ENCODE measurements around the gene UBQLN1.
"Not testable (repeated sequence)": the region's sequence is repeated elsewhere in the genome, so short reads cannot be mapped to it uniquely, and the experiment has no call there.

Gene UBQLN1

DNA sequence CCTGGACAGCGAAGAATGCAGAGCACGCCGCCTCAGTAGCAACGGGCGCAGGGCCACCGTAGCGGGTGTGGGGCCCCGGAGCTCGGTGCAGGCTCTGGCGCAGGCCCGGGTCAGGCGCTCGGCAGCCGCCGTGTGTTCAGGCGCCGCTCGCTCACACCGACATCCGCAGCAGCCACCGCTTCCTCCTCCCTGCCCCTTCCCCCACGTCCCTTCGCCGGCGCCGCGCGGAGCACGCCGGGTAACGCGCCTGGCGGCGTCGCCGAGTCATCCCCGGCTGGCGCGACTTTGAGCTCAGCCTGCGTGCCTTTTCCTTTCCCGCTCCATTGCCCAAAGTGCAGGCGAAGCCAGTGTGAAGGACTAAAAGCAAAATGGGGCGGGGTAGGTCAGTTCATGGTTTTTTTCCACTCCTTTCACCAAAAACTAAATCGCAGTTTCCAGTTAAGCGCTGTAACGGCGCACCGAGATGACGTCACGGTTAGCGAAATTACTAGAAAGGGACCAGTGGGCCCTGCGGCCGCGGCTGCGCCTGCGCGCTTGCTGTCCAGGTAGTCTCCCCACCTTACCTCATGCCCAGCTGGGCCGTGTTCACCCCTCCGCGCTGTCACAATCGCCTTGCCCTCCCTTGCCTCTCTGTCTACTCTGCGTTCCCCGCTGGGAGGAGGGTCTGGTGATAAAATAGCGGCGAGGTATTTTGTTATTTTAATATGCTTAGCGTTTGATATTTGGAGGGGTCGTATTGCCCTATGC lies at the start of gene UBQLN1:
Gene UBQLN1 (minus strand): TSS at position 191 of the 747 bp plus-strand sequence. CDS start 279 bp downstream, outside the sequence.
- TF ChIP-seq EZH2 (IDR thresholded peaks at IDR 0.05): no peak
- peak; percentile 78 for TF ChIP-seq POLR2AphosphoS5 (IDR thresholded peaks at IDR 0.05; ENCODE audit: borderline replicate concordance, low read depth, low read length)
- TF ChIP-seq FOXP2 (optimal IDR thresholded peaks at IDR 0.05; ENCODE audit: control extremely low read depth, extremely low read length, insufficient read depth): no peak
- H3K27ac ChIP-seq: peak within 1 kb of the TSS; percentile 99
- peaks cover 5% of the 10 kb centered on the region; the same call in 1 of the 2 replicates for H3K9me3 ChIP-seq (ENCODE audit: low read depth, low read length)
- H3K9ac ChIP-seq (ENCODE audit: insufficient read length): peak within 1 kb of the TSS; percentile 99
- peaks cover 31% of the 10 kb centered on the region for H3K36me3 ChIP-seq (ENCODE audit: insufficient read depth, low read length)
- DNase-seq (ENCODE audit: low read depth, low spot score): peak; percentile 77
- peak within 1 kb of the TSS; percentile 97 for H3K4me3 ChIP-seq

DNA sequence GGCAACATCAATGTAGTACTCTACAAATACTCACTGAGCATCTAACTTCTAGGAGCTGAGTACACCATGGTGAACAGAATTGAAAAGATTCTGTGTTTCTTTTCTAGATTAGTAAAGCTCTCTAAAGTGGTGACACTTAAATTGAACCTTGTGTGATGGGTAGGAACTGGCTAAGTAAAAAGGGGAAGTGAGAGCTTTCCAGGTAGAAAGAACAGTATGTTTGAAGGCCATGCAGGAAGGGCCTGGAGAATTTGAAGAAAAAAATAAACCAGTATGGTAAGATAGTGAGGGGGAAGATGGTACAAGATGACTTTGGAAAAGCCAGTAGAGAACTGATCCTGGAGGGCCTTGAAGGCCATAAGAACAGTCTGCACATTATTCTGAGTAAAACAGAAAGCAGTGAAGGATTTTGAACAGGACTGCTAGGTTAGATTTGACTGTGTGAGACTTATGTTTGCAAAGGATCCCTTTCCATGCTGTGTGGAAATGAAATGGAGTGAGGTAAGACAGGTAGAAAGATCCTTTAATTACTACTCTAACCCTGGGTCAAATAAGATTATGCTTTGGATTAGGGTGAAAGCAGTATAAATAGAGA lies 46.7 kb upstream of the UBQLN1 start:
- no peak overlapping the region for H3K4me3 ChIP-seq
- TF ChIP-seq FOXP2 (optimal IDR thresholded peaks at IDR 0.05; ENCODE audit: control extremely low read depth, extremely low read length, insufficient read depth) (no peak), EZH2 (IDR thresholded peaks at IDR 0.05) (no peak), POLR2AphosphoS5 (IDR thresholded peaks at IDR 0.05; ENCODE audit: borderline replicate concordance, low read depth, low read length) (no peak)
- H3K36me3 ChIP-seq (ENCODE audit: insufficient read depth, low read length): no peaks in the 10 kb centered on the region
- no peak for DNase-seq (ENCODE audit: low read depth, low spot score)
- no peaks in the 10 kb centered on the region for H3K9me3 ChIP-seq (ENCODE audit: low read depth, low read length)
- H3K27ac ChIP-seq: no peak overlapping the region
- H3K9ac ChIP-seq (ENCODE audit: insufficient read length): no peak overlapping the region

DNA sequence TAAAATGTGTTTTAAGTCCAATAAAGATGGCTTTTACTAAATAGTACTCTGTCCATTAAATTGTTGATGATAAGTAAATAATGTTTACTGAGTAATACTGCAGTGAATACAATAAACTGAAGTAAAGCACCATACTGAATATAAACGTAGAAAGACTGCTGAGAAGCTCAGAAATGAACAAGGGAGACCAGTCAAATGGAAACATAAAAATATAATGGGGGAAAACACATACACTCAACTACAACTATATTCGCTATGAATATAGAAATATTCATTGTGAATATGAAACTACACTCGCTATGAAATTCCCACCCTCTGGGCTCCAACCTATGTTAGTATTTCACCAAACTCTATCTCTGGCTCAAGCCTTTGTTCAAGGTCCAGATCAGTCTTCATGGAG lies 41.9 kb upstream of the UBQLN1 start:
- DNase-seq (ENCODE audit: low read depth, low spot score): no peak
- Histone ChIP-seq H3K36me3 (ENCODE audit: insufficient read depth, low read length) (no peaks in the 10 kb centered on the region), H3K9ac (ENCODE audit: insufficient read length) (no peak overlapping the region), H3K9me3 (ENCODE audit: low read depth, low read length) (no peaks in the 10 kb centered on the region), H3K27ac (no peak overlapping the region), H3K4me3 (no peak overlapping the region)
- TF ChIP-seq FOXP2 (optimal IDR thresholded peaks at IDR 0.05; ENCODE audit: control extremely low read depth, extremely low read length, insufficient read depth): no peak
- TF ChIP-seq EZH2 (IDR thresholded peaks at IDR 0.05): no peak
- no peak for TF ChIP-seq POLR2AphosphoS5 (IDR thresholded peaks at IDR 0.05; ENCODE audit: borderline replicate concordance, low read depth, low read length)

DNA sequence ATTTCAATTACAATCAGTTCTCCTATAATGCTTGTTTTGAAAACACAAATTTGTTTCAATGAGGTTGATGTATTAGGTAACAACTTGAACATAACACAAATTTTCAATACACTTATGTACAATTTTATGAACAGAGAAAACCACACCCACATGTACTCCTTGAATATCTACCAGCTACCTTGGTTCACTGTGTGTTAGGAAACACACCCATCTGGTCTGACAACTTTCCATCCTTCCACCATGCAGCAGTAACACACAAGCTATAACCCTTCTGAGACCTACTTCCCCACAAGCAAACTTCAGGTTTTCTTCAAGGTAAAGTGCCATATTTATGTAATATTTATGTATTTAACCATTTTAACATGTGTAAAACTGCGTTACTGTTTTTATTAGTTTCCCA lies 36.4 kb upstream of the UBQLN1 start:
- TF ChIP-seq EZH2 (IDR thresholded peaks at IDR 0.05): no peak
- TF ChIP-seq POLR2AphosphoS5 (IDR thresholded peaks at IDR 0.05; ENCODE audit: borderline replicate concordance, low read depth, low read length): no peak
- TF ChIP-seq FOXP2 (optimal IDR thresholded peaks at IDR 0.05; ENCODE audit: control extremely low read depth, extremely low read length, insufficient read depth): no peak

DNA sequence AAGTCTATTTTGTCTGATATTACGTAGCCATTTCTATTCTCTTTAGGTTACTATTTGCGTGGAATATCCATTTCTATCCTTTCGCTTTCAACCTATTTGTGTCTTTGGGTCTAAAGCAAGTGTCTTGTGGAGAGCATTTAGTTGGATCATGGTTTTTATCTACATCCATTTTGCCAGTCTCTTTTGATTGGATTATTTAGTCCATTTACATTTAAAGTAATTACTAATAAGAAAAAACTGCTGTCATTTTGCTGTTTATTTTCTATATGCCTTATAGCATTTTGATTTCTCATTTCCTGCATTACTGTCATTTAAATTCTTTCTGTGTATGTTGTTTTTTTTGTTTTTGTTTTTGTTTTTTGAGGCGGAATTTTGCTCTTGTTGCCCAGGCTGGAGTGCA lies 26.0 kb upstream of the UBQLN1 start:
- Histone ChIP-seq H3K27ac (no peak overlapping the region), H3K9me3 (ENCODE audit: low read depth, low read length) (no peaks in the 10 kb centered on the region), H3K9ac (ENCODE audit: insufficient read length) (no peak overlapping the region), H3K4me3 (no peak overlapping the region), H3K36me3 (ENCODE audit: insufficient read depth, low read length) (no peaks in the 10 kb centered on the region)
- no peak for DNase-seq (ENCODE audit: low read depth, low spot score)
- TF ChIP-seq EZH2 (IDR thresholded peaks at IDR 0.05): no peak
- TF ChIP-seq POLR2AphosphoS5 (IDR thresholded peaks at IDR 0.05; ENCODE audit: borderline replicate concordance, low read depth, low read length): no peak
- no peak for TF ChIP-seq FOXP2 (optimal IDR thresholded peaks at IDR 0.05; ENCODE audit: control extremely low read depth, extremely low read length, insufficient read depth)

More for the DNA sequence above, 36.4 kb upstream of the UBQLN1 start:
- Histone ChIP-seq H3K36me3 (ENCODE audit: insufficient read depth, low read length) (no peaks in the 10 kb centered on the region), H3K4me3 (no peak overlapping the region), H3K9ac (ENCODE audit: insufficient read length) (no peak overlapping the region), H3K27ac (no peak overlapping the region), H3K9me3 (ENCODE audit: low read depth, low read length) (no peaks in the 10 kb centered on the region)
- DNase-seq (ENCODE audit: low read depth, low spot score): no peak

DNA sequence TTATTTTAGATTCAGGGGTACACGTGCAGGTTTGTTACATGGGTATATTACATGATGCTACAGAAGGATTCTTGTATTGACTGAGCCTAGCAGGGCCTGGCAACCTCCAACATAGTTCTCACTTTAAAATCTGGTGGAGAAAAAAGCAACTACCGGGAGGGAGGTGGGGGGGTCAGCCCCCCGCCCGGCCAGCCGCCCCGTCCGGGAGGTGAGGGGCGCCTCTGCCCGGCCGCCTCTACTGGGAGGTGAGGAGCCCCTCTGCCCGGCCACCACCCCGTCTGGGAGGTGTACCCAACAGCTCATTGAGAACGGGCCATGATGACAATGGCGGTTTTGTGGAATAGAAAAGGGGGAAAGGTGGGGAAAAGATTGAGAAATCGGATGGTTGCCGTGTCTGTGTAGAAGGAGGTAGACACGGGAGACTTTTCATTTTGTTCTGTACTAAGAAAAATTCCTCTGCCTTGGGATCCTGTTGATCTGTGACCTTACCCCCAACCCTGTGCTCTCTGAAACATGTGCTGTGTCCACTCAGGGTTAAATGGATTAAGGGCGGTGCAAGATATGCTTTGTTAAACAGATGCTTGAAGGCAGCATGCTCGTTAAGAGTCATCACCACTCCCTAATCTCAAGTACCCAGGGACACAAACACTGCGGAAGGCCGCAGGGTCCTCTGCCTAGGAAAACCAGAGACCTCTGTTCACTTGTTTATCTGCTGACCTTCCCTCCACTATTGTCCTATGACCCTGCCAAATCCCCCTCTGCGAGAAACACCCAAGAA lies 21.0 kb upstream of the UBQLN1 start:
- not testable (repeated sequence) for H3K4me3 ChIP-seq; H3K27ac ChIP-seq; H3K9ac ChIP-seq (ENCODE audit: insufficient read length); DNase-seq (ENCODE audit: low read depth, low spot score); H3K36me3 ChIP-seq (ENCODE audit: insufficient read depth, low read length); H3K9me3 ChIP-seq (ENCODE audit: low read depth, low read length)

DNA sequence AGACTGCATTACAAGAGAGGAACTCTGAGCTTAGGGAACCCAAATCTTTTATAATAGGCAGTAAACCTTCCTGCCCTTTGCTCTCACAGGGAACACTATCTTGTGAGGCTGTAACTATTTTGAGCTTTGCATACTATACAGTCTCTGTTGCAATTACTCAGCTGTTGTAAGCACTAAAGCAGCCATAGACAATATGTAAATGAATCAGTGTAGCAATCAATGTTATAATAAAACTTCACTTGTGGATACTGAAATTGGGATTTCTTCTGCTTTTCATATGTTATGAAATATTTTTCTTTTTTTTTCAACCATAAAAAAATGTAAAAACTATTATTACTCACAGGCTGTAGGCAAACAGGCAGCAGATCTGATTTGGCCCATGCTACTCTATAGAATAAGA lies 16.7 kb upstream of the UBQLN1 start:
- no peak for DNase-seq (ENCODE audit: low read depth, low spot score)
- no peak overlapping the region for H3K27ac ChIP-seq
- no peaks in the 10 kb centered on the region for H3K36me3 ChIP-seq (ENCODE audit: insufficient read depth, low read length)
- H3K4me3 ChIP-seq: no peak overlapping the region
- no peaks in the 10 kb centered on the region for H3K9me3 ChIP-seq (ENCODE audit: low read depth, low read length)
- H3K9ac ChIP-seq (ENCODE audit: insufficient read length): no peak overlapping the region
- TF ChIP-seq EZH2 (IDR thresholded peaks at IDR 0.05) (no peak), POLR2AphosphoS5 (IDR thresholded peaks at IDR 0.05; ENCODE audit: borderline replicate concordance, low read depth, low read length) (no peak), FOXP2 (optimal IDR thresholded peaks at IDR 0.05; ENCODE audit: control extremely low read depth, extremely low read length, insufficient read depth) (no peak)

DNA sequence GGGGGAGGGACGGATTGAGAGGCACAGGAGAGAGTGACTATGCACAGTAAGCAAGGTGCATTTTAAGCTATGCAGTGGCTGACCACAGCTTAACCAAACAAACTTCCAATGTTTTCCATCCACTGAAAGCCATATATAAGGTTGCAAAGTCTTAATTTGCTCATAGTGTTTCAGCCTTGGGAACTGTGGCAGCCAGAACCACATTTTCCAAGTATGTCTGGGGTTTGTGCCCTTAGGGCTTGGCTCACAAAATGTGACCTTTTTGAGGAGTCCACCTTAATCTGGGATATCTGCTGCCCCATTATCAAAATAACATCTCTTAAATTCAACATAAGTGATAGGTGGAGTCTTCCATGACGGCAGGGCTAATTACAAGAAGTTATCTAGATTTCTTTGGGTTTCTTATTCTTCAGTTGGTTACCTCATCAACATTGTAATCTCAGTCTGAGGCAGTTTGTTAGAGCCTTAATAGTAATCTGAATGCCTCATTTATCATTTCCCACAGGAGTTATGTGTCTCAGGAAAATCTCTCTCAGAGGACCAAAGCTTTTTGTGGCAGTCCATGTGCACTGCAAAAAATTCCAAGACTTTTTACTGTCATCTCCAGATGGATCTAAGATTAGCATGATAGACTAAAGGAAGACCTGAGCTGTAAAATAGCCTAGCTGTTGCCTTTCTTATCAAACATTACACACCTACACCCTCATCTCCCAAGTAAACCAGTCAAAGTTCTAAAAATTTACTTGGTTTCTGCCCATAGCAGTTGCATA lies 15.2 kb upstream of the UBQLN1 start:
- H3K4me3 ChIP-seq: no peak overlapping the region
- TF ChIP-seq POLR2AphosphoS5 (IDR thresholded peaks at IDR 0.05; ENCODE audit: borderline replicate concordance, low read depth, low read length) (no peak), EZH2 (IDR thresholded peaks at IDR 0.05) (no peak), FOXP2 (optimal IDR thresholded peaks at IDR 0.05; ENCODE audit: control extremely low read depth, extremely low read length, insufficient read depth) (no peak)
- DNase-seq (ENCODE audit: low read depth, low spot score): no peak
- H3K9me3 ChIP-seq (ENCODE audit: low read depth, low read length): no peaks in the 10 kb centered on the region
- no peaks in the 10 kb centered on the region for H3K36me3 ChIP-seq (ENCODE audit: insufficient read depth, low read length)
- no peak overlapping the region for H3K27ac ChIP-seq
- no peak overlapping the region for H3K9ac ChIP-seq (ENCODE audit: insufficient read length)
